GM12874 (cell line): ENCODE measurements around the gene KCNJ10.

Source experiments
- TF ChIP-seq, protein P1 (sequence below): IDR thresholded peaks from 2 replicates; pipeline ENCODE4 v1.5.1; 2011; ENCODE audit warnings: low read depth, mild to moderate bottlenecking, control low read depth, low read length, moderate library complexity; ENCODE audit not compliant: insufficient read depth

The KCNJ10 gene

DNA sequence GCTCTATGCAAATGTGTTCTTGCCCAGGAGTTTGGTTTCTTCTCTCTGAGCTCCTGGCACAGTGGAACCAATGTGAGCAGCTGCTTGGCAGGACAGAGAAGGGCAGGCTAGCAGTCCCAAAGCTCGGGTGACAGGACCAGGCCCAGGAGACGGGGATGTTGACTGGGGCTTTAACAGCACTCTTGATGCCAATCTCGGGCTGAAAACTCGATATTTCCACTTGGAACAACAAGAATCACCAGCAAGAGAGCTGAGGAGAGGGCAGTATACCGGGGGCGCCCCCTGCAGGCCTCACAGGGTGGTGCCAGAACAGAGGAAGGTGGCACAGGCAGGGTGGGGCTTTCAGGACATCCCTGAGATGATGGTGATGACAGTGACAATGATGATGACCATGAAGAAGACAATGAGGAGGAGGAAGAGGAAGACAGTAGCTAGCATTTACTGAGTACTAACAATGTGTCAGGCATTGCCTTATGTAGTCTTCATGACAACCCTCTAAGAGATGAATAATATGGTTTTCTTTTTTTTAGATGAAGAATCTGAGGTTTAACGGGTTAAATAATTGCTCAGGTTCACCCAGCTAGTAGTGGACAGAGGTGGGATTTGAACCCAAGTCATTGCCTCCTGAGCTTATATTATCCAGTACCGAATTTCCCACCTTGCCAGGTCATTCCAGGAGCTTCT, 8.7 kb upstream of the KCNJ10 start:
- TF ChIP-seq, protein P1, sequence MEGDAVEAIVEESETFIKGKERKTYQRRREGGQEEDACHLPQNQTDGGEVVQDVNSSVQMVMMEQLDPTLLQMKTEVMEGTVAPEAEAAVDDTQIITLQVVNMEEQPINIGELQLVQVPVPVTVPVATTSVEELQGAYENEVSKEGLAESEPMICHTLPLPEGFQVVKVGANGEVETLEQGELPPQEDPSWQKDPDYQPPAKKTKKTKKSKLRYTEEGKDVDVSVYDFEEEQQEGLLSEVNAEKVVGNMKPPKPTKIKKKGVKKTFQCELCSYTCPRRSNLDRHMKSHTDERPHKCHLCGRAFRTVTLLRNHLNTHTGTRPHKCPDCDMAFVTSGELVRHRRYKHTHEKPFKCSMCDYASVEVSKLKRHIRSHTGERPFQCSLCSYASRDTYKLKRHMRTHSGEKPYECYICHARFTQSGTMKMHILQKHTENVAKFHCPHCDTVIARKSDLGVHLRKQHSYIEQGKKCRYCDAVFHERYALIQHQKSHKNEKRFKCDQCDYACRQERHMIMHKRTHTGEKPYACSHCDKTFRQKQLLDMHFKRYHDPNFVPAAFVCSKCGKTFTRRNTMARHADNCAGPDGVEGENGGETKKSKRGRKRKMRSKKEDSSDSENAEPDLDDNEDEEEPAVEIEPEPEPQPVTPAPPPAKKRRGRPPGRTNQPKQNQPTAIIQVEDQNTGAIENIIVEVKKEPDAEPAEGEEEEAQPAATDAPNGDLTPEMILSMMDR, result peak; percentile 94

DNA sequence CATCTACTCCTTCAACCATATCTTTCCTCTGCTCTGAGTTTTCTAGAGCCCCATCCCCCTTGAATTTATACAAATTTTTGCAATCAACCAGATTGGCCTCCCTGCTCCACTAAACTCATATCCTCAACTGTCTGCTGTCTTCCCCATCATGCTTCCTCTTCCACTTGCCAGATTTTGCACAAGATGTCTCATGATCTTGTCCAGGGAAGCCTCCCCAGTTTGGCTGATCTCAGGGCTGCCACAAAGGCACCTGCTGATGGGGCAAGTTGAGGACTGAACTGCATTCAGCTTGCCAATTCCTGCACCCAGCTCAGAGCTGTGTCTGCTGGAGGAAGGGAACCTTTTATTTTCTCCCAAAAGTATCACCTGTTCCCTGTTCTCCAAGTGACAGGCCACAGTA, 7.5 kb upstream of the KCNJ10 start:
- TF ChIP-seq, protein P1, result no peak

DNA sequence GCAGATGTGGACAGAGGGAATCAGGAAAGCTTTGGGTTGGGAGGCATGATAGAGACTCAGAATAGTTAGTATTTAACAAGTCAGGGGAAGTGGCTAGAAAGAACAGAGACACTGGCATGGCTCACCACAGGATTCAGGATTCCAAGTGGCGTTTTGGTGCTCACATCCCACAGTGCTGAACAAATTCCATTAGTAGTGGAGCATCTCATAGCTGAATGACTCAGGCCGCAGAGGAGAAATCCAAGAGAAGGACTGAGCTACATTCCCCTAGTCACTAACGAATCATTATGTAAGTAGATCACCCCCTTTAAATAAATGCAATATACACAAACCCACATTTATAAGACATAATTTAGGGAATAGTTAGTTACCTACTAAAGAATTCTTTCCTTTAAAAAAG, 6.3 kb upstream of the KCNJ10 start:
- TF ChIP-seq, protein P1, result no peak

DNA sequence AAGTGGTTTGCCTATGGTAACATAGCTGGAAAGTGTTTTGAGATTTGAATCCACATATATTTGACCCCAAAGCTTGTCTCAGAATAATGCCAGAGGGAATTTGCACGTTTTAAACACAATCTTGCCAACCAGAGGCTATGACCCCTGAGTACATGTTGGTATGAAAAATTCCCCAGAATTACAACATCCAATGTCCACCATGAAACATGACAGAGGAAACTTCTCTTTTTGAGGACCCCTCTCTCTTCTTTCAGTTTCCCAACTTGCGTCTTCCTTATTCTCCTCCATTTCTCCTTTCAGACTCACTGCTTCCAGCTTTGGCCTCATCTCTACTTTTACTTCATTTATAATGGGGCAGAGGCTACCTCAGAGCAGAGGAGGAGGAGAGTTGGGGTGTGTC, 5.9 kb upstream of the KCNJ10 start:
- TF ChIP-seq, protein P1, result no peak

DNA sequence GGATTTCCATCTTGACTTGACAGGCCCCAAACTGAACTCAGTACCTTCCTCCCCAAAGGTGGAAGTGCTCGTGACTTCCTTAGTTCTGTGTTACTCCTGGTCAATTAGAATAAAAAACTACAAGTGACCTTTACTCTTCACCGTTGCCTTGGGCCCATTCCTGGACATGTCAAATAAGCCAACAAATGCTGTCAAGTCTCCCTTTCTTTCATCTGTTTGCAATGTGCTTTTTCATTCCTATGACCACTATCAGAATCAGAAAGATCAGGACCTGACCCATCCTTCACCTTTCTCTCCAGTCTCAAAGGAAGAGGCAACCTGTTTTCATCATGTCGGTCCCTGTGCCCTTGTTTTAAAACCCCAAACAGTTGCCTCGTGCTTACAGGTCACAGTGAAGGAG, 4.9 kb upstream of the KCNJ10 start:
- TF ChIP-seq, protein P1, result no peak

DNA sequence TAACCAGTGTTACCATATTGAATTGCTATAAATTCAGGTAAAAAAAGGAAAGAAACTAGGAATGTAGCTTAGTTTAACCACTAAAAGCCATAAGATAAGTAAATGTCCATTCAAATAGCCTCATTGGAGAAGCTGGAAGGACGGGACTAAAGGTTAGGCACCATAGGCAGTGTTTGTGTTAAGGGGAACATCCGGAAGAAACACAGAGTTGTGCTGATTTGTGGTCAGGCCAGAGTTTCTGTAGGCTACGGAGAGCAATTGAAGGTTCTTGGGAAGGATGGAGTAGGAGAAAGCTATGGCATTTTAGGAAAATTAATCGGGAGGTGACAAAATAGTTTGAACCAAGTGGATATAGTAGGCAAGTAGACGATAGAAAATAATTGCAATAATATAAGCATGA, 1.3 kb upstream of the KCNJ10 start:
- TF ChIP-seq, protein P1, result no peak

DNA sequence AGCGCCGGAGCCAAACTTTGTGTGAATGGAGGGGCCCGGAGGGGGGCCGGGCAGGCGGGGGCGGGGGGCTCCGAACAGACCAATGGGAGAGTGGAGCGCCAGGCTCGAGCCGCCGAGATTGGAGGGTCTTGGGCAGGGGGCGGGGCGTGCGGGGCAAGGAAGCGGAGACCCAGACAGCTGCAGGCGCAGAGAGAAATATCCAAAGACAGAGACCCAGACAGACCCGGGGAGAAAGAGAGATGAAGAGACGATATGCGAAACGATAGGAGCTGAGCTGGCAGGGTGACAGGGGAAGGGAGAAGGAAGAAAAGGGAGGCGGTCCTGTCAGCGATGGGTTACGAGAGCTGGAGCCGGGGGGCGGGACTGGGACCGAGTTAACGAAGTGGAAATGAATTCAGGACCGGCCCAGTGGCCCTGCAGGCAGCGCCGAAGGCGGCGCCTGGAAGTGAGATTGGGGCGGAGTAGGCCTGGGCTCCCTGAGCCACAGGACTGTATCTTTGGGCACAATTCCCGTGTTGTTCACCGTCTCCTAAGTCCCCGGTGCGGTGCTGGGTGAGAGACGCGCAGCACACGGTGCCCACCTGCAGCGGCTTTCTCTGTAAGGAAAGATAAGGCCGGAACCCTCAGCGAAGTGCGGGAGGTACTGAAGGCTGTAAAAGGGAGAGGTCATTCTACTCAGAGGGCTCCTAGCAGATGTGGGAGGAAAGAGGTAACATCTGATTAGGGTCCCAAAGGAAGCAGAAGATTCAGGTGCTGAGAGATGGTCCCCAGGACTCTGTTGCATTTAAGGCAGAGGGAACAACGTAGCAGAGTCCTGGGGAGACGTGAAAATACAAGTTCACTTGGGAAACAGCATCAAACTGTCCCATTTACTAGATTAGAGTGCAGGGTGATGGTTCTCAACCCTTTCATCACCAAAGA, 543 bp upstream of the KCNJ10 start:
- TF ChIP-seq, protein P1, result no peak
